HG03280 (cell line): ENCODE measurements around the gene MED31.
"Not testable (repeated sequence)": the region's sequence is repeated elsewhere in the genome, so short reads cannot be mapped to it uniquely, and the experiment has no call there.

Experiments
- ATAC-seq: cut with Tn5 transposase; IDR thresholded peaks from one replicate; pipeline ENCODE4 v1.9.1; 2021; ENCODE audit warnings: mild to moderate bottlenecking, moderate library complexity; ENCODE audit not compliant: unreplicated experiment

Gene MED31

DNA sequence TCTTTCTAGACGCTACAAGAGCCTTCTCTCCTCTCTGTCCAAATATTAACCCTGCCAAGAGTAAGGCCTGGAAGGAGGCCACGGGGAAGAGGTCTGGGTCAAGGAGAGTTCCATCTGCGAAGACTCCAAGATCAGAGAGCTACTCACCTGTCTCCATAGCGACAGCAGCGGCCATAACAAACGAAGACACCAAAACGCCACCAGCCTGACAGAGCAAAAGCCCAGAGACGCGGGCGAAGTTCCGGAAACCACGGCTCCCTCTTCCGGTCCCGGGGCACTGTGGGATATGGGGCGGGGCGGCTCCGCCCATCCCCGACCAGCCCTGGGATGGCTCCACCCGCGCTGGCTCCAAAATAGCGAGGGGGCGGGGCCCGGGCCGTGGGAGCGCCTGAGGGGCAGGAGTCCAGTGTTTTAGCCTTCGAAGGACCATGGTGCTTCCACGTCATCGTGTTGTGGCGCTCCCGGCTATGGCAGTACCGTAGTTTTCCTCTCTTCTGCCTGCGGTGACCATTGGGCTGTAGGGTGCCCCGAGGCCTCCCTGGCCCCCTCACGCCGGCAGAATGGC lies at the start of gene MED31, which contains the start of gene C17orf100:
MED31 (minus strand) TSS at position 252 of the 565 bp plus-strand sequence; CDS start at position 175, 77 bp downstream.
C17orf100 (plus strand) TSS at position 409 of the 565 bp plus-strand sequence; CDS start at position 561, 152 bp downstream.
- ATAC-seq = peak; percentile 89

GRCh38 chr17:6700948-6701307 lies 49.5 kb upstream of the MED31 start:
- ATAC-seq = no peak

DNA sequence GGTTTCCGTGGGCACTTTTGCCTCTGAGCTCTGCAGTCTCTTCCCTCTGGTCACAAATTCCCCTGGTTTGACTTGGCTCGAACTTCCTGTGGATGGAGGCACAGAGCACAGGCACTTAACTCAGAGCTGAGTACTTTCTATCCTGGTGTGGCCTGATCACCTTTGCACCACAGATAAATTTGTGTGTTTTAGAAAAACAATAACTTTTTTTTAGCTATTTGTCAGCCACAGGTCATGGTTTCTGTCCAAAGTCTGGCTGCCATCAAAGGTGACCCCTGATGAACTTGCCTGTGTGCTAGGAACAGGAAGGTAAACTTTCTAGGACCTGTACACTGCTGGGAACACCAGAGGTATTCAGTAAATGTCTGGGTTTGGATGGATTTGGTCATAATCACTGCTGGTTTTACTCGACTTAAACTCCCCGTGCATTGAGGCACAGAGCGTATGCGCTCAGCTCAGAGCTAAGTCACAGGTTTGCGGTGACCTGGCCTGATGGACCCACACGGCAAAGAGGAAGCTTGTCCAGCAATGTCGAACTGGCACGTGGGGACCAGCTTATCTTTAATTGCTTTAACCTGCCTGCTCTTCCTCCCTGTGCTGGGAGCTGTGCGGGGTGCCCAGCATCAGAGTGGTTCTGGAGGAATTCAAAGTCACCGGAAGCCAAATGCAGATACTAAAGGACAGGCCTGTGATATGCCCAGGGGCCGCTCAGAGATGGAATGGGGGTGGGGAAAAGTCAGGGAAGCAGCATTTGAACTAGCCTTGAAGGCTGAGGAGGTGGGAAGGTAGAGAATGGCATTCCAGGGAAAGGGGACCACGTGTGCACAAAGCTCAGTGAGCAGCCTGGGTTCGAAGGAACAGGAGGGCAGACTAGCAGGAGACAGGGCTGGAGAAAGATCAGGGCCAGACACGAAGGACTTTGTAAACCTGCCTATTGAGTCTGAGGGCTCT lies 48.9 kb upstream of the MED31 start:
- ATAC-seq = no peak

- ATAC-seq = no peak
These were observed 46.6 kb upstream of the MED31 start for GRCh38 chr17:6698004-6698403.

- no peak for ATAC-seq
These were observed 45.5 kb upstream of the MED31 start for GRCh38 chr17:6696906-6697305.

DNA sequence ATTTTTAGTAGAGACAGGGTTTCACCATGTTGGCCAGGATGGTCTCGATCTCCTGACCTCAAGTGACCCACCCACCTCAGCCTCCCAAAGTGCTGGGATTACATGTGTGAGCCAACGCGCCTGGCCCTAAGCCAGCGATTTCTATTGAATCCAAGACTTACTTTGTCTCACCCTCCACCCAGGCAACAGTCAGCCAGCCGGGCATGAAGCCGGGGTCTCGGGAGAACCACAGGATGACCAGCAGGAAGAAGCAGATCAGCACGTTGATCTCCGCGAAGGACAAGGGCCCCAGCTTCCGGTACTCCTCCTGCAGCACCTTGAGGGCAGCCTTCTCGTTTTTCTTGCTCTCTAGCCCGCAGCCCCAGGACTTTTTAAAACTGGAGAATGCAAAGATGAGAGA lies 44.2 kb upstream of the MED31 start:
- no peak for ATAC-seq

DNA sequence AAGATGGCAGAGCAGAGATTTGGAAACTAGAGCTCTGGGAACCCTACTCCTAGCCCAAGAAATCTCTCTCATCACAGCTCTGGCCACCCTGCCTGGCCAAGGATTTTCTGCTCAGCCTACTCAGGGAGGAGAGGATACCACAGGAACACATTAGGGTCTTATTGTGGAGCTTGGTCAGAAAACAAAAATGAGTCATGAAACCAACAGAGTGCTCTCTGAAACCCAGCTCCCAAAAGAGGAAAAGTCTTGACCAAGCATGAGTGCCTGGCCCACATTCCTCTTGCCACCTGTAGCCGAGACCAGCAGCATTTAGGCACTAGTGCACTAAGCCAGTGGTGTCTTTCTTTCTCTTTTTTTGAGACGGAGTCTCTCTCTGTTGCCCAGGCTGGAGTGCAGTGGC lies 43.6 kb upstream of the MED31 start:
- ATAC-seq = no peak

- ATAC-seq = not testable (repeated sequence)
These were observed 40.6 kb upstream of the MED31 start for GRCh38 chr17:6691958-6692357.

DNA sequence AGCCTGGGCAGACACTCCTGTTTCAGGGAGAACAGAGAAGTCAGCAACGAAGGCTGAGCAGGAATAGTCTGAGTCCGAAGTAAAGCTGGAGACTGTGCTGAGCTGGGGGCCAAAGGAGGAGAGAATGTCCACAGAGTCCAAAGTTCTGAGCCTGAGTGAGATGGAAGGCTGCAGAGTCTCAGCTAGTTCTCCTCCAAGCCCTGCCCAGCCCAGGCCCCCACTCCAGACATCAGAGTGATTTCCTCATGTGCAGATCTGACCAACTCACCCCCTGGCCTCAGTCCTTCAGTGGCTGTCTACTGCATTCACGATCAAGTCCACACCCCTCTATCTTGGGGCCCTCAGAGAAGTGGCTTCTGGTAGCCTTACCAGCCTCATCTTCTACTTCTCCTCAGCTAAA lies 40.1 kb upstream of the MED31 start:
- ATAC-seq = no peak

DNA sequence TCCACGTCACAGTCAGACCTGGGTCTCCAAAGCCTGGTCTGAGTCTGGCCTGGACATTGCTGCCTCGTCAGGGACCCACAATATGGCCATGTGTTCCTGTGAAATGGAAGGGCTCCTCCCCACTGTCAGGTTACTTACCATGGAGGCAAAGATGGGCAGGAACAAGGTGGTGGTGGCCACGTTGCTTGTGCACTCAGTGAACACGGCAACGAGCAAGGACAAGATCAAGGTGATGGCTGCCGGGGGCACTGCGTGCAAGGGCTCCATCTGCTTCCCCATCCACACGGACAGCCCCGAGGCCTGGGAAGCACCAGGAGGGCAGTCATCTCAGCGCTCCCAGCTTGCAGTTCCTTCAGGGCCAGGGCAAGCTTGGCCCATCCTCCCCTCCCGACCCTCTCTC lies 39.2 kb upstream of the MED31 start:
- no peak for ATAC-seq

DNA sequence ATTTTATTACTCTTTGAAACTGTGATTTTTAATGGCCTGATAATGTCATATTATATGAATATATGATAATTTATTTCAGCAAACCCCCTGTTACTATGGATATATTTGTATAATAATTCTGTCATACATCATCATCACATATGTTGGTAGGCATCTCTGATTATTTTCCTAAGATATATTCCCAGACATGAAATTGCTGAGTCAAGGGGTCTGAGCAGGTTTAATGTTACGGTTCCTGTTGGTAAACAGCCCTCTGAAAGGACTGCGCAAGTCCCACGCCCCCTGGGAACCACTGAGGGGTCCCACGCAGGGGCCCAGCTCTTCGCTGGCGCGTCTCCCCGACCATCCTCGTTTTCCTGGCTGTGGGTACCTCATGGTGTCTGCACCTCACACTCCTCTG lies 37.5 kb upstream of the MED31 start:
- no peak for ATAC-seq

GRCh38 chr17:6686026-6686425 lies 34.6 kb upstream of the MED31 start:
- ATAC-seq = no peak

DNA sequence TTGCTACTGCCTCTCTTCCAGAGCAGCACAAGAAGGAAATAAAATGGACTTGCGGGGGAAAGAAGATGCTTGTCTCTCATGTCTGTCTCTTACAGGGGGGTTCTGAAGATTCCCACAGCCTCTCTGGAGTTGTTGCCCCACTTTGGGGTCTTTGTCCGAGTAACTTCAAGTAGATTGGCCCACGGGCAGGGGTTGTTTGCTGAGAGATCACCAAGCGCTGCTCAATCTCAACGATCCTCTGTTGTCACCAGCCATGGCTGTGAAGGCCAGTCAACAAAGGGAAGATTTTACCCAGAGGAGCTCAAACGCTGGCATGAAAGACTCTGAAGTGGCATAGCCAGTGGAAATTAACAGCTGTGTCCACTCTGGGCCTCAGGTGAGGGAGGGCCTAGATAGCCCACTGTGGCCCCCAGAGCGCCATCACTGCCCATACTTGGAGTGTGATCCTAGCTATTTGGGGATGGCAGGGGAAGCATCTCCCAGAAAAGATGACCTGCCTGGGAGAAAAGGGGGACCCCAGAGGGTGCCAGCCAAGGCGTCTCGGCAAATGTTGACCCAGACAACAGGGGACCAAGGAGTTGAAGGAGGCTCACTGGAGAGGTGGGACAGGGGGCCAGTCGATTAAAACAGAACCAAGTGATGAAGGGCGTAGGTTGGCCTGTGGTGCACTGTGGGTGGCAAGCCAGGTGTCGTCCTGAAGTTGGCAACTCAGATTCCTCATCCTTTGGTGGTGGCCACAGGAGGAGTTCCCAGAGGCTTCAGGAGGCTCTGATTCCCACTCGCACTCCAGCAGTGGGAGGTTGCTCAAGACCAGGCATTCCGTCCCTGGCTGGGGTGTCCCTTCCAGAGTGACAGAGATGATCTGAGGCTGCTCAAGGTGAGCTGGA lies 33.7 kb upstream of the MED31 start:
- no peak for ATAC-seq

- ATAC-seq = no peak
These were observed 33.0 kb upstream of the MED31 start for GRCh38 chr17:6684460-6684783.

DNA sequence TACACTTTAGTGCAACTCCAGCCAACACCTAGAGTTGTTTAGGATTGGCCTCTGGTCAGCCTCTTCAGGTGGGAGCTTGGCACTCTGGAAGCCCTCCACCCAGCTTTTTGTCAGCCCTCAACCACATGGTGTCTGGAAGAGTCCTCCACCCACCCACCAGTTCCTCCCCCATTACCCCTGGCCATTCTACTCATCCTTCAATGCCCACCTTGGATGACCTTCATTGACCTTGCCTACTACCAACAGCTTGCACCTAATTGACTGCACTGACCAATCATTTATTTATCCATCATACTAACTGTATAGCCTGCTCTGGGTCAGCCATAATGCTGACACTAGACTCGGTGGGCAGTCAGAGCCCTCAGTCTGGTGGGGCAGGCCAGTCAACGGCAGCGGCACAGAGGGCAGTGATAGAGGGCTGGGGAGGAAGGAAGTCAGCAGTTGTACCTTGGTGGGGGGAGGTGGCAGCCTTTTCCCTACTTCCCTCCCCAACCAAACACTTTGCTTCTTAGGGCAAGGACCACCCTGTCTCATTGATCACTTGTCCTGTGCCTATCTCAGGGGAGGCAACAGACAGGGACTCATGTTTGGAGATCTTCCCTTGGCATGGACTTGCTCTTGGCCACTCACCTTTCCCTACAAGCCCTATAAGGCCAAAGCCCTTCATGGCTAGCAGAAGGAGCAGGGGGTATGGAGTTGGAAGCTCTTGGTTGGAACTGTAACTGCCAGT lies 32.5 kb upstream of the MED31 start:
- ATAC-seq = no peak

GRCh38 chr17:6683081-6683684 lies 31.8 kb upstream of the MED31 start:
- no peak for ATAC-seq

DNA sequence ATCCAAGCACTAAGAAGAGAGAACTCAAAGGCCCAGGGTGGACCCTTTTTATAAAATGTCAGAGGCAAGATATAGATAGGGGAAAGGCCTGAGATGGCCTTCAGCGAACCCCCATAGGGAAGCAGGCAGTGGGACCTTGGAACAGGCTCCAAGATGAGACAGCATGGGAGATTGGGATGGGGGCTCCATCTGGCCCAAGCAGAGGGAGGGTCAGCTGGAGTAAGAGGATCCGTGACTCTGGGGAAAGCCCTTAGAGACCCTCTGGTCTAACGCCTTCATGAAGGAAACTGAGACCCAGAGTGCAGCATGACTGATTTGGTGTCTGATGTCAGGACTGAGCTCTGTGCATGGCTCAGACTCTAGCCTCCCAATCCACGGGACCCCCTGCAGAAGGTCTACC lies 30.9 kb upstream of the MED31 start:
- no peak for ATAC-seq

DNA sequence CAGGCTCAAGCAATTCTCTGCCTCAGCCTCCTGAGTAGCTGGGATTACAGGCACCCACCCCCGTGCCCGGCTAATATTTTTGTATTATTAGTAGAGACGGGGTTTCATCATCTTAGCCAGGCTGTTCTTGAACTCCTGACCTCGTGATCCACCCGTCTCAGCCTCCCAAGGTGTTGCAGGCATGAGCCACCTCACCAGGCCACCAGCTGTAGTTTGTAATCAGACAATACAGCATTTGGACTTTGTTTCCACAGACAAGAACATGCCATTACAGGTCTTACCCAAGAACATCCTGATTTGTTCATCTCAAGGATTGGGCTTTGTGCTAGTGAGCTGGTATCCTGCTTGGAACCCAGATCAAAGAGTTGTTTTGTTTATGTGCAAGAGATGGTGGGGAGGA lies 30.3 kb upstream of the MED31 start:
- no peak for ATAC-seq

DNA sequence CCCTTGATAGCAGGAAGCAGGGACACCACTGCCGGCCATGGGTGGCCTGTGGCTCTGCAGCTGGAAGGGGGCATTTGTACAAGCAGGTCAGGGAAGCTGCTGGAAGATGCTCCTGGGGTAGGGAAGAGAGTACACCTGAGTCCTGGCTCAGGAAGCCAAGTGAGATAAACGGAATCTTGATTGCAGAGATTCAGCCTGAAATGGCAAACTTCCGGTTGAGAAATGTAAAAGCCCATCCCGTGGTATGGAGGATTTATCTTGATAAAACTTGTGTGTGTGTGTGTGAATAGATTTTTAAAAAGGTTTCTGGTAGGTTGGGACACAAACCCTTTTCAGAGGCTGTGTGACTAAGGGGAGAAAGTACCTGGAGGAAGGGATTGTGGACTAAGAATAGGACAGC lies 29.8 kb upstream of the MED31 start:
- no peak for ATAC-seq

DNA sequence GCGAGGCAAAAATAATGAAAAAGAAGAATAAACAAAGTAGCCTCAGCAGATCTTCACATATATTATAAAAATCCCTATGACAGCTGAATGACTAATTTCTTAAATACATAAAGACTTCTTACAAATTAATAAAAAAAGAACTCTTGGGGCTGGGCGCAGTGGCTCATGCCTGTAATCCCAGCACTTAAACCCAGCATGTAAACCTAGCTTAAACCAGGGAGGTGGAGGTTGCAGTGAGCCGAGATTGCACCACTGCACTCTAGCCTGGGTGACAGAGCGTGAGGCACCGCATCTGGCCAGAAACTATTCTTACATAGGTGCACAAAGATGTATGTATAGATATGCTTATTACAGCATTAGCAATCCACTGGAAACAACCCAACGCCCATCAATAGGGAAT lies 27.8 kb upstream of the MED31 start:
- ATAC-seq = no peak
